ENCODE measurements around the gene CX3CL1.

Gene CX3CL1

GRCh38 chr16:57434003-57434402, 61.7 kb downstream of the CX3CL1 start:
- no peak for DNase-seq (ENCODE audit: low read depth in 2 of 2)
- no peak for TF ChIP-seq CTCF (IDR thresholded peaks at IDR 0.05; ENCODE audit: low read depth, low read length)
- H3K4me3 ChIP-seq (replicated peaks in 1 of 2; ENCODE audit: low read depth in 2 of 2, low read length in 2 of 2), result no peak overlapping the region

All from cardiac fibroblast (primary cell).